HG03575 (cell line): ENCODE data around the gene EIF4G3.
"Not testable (repeated sequence)": the region's sequence is repeated elsewhere in the genome, so short reads cannot be mapped to it uniquely, and the experiment has no call there.

Experiments
- ATAC-seq: cut with Tn5 transposase; IDR thresholded peaks from one replicate; pipeline ENCODE4 v1.9.1; 2021; ENCODE audit not compliant: unreplicated experiment, insufficient number of reproducible peaks, low FRiP score; ENCODE audit errors: extremely low read depth

EIF4G3 gene

GRCh38 chr1:21157868-21158267 is 18.8 kb downstream of the EIF4G3 start:
- no peak for ATAC-seq

GRCh38 chr1:21157054-21157453 is 19.6 kb downstream of the EIF4G3 start:
- no peak for ATAC-seq

GRCh38 chr1:21156019-21156418 is 20.7 kb downstream of the EIF4G3 start:
- no peak for ATAC-seq

GRCh38 chr1:21154717-21155116 is 22.0 kb downstream of the EIF4G3 start:
- no peak for ATAC-seq

- no peak for ATAC-seq
Measured at GRCh38 chr1:21153388-21153787, 23.3 kb downstream of the EIF4G3 start.

GRCh38 chr1:21152423-21153100 is 24.1 kb downstream of the EIF4G3 start:
- ATAC-seq: no peak

GRCh38 chr1:21149855-21150432 is 26.8 kb downstream of the EIF4G3 start:
- ATAC-seq: no peak

- ATAC-seq: no peak
Measured at GRCh38 chr1:21149430-21149854, 27.3 kb downstream of the EIF4G3 start.

GRCh38 chr1:21143752-21144151 is 32.9 kb downstream of the EIF4G3 start:
- ATAC-seq: no peak

GRCh38 chr1:21143138-21143537 is 33.6 kb downstream of the EIF4G3 start:
- no peak for ATAC-seq

GRCh38 chr1:21141030-21141429 is 35.7 kb downstream of the EIF4G3 start:
- no peak for ATAC-seq

GRCh38 chr1:21139601-21140000 is 37.1 kb downstream of the EIF4G3 start:
- no peak for ATAC-seq

- ATAC-seq: not testable (repeated sequence)
Measured at GRCh38 chr1:21136344-21136743, 40.4 kb downstream of the EIF4G3 start.

- ATAC-seq: no peak
Measured at GRCh38 chr1:21131200-21131599, 45.5 kb downstream of the EIF4G3 start.

GRCh38 chr1:21129407-21129806 is 47.3 kb downstream of the EIF4G3 start:
- ATAC-seq: no peak

- ATAC-seq: no peak
Measured at GRCh38 chr1:21126324-21126723, 50.4 kb downstream of the EIF4G3 start.

- no peak for ATAC-seq
Measured at GRCh38 chr1:21124846-21125245, 51.9 kb downstream of the EIF4G3 start.

- no peak for ATAC-seq
Measured at GRCh38 chr1:21123287-21123948, 53.3 kb downstream of the EIF4G3 start.

- no peak for ATAC-seq
Measured at GRCh38 chr1:21121764-21122471, 54.8 kb downstream of the EIF4G3 start.

- ATAC-seq: no peak
Measured at GRCh38 chr1:21118167-21118566, 58.5 kb downstream of the EIF4G3 start.
